HepG2 (cell line): ENCODE results near the gene APBA1. TPM values are rescaled to one million over a fixed set of nuclear protein-coding genes. Genes with fewer than 3 reads are reported as not detected.

ENCODE experiments used
- ARID3A ChIP-seq: IDR thresholded peaks from 2 replicates; pipeline ENCODE4 v1.6.1; 2012; ENCODE audit warnings: low read depth, low read length, improper control_type of control experiment
- ARNTL ChIP-seq: sonication (generic); formaldehyde crosslinking; IDR thresholded peaks from 2 replicates; pipeline ENCODE4 v1.4.0; 2020; ENCODE audit warnings: mild to moderate bottlenecking, missing genetic modification reagents
- ATF1 ChIP-seq: IDR thresholded peaks from 2 replicates; pipeline ENCODE4 v1.6.1; 2016; ENCODE audit warnings: mild to moderate bottlenecking, control low read depth
- ATF3 ChIP-seq: sonication (generic); formaldehyde crosslinking; IDR thresholded peaks from 2 replicates; pipeline ENCODE4 v1.4.0; 2020; ENCODE audit warnings: missing genetic modification reagents
- BATF2 ChIP-seq: sonication (generic); formaldehyde crosslinking; IDR thresholded peaks from 2 replicates; pipeline ENCODE4 v1.8.0; 2022; ENCODE audit warnings: mild to moderate bottlenecking, missing genetic modification reagents, moderate library complexity
- CREB1 ChIP-seq, 2 experiments: fragments of 450-650 bp in 1 of 2; IDR thresholded peaks; 2 replicates each; pipeline ENCODE4 v1.6.1; 2016 to 2017; ENCODE audit warnings: control low read depth in 1 of 2, mild to moderate bottlenecking in 1 of 2, missing compliant biosample characterization in 1 of 2, missing genetic modification characterization in 1 of 2
- DRAP1 ChIP-seq: IDR thresholded peaks from 2 replicates; pipeline ENCODE4 v1.6.1; 2016; ENCODE audit warnings: missing genetic modification reagents, missing compliant biosample characterization
- GRHL1 ChIP-seq: sonication (generic); formaldehyde crosslinking; conservative IDR thresholded peaks from 2 replicates; pipeline ENCODE4 v1.8.0; 2022; ENCODE audit warnings: missing genetic modification reagents
- MAZ ChIP-seq, 2 experiments: sonication (generic) in 1 of 2; formaldehyde crosslinking in 1 of 2; IDR thresholded peaks; 2 replicates each; pipeline versions ENCODE4 v1.5.0 to v1.6.1; 2012 to 2020; ENCODE audit warnings: low read depth in 2 of 2, mild to moderate bottlenecking in 2 of 2, borderline replicate concordance in 1 of 2, improper control_type of control experiment in 1 of 2, low read length in 1 of 2, missing genetic modification reagents in 1 of 2, moderate library complexity in 1 of 2
- MED1 ChIP-seq: sonication (generic); formaldehyde crosslinking; IDR thresholded peaks from 2 replicates; pipeline ENCODE4 v1.4.0; 2020; ENCODE audit warnings: missing genetic modification reagents
- NR2F2 ChIP-seq: IDR thresholded peaks from 2 replicates; pipeline ENCODE4 v1.6.1; 2012; ENCODE audit warnings: low read depth, inconsistent platforms, borderline replicate concordance
- RFXANK ChIP-seq: IDR thresholded peaks from 2 replicates; pipeline ENCODE4 v1.6.1; 2016
- SMYD3 ChIP-seq: sonication (generic); formaldehyde crosslinking; IDR thresholded peaks from 2 replicates; pipeline ENCODE4 v1.8.1; 2023; ENCODE audit warnings: mild to moderate bottlenecking, missing genetic modification reagents
- SNAI1 ChIP-seq: sonication (generic); formaldehyde crosslinking; IDR thresholded peaks from 2 replicates; pipeline ENCODE4 v1.5.0; 2020; ENCODE audit warnings: mild to moderate bottlenecking, missing genetic modification reagents, borderline replicate concordance
- SYNCRIP ChIP-seq: fragments of 200-400 bp; formaldehyde crosslinking; IDR thresholded peaks from 2 replicates; pipeline ENCODE4 v1.6.1; 2018; ENCODE audit warnings: mild to moderate bottlenecking, low read depth, low read length; ENCODE audit not compliant: insufficient read depth
- TEAD3 ChIP-seq: optimal IDR thresholded peaks from 2 replicates; pipeline ENCODE3; 2016; ENCODE audit warnings: borderline replicate concordance
- TOE1 ChIP-seq: sonication (generic); formaldehyde crosslinking; IDR thresholded peaks from 2 replicates; pipeline ENCODE4 v1.4.0; 2020; ENCODE audit warnings: mild to moderate bottlenecking, missing genetic modification reagents
- ZFP91 ChIP-seq: sonication (generic); formaldehyde crosslinking; IDR thresholded peaks from 2 replicates; pipeline ENCODE4 v1.9.0; 2022; ENCODE audit warnings: missing genetic modification reagents, mild to moderate bottlenecking, borderline replicate concordance
- ZNF225 ChIP-seq: sonication (generic); formaldehyde crosslinking; IDR thresholded peaks from 2 replicates; pipeline ENCODE4 v1.4.0; 2020; ENCODE audit warnings: mild to moderate bottlenecking, missing genetic modification reagents
- ZNF333 ChIP-seq: sonication (generic); formaldehyde crosslinking; IDR thresholded peaks from 2 replicates; pipeline ENCODE4 v1.4.0; 2020; ENCODE audit warnings: mild to moderate bottlenecking, missing genetic modification reagents, borderline replicate concordance
- ZNF33B ChIP-seq: sonication (generic); formaldehyde crosslinking; IDR thresholded peaks from 2 replicates; pipeline ENCODE4 v1.5.1; 2020; ENCODE audit warnings: mild to moderate bottlenecking, missing genetic modification reagents
- ZNF383 ChIP-seq: sonication (generic); formaldehyde crosslinking; IDR thresholded peaks from 2 replicates; pipeline ENCODE4 v1.4.0; 2020; ENCODE audit warnings: missing genetic modification reagents, mild to moderate bottlenecking, borderline replicate concordance
- ZNF589 ChIP-seq: sonication (generic); formaldehyde crosslinking; conservative IDR thresholded peaks from 2 replicates; pipeline ENCODE4 v1.8.0; 2022; ENCODE audit warnings: mild to moderate bottlenecking, moderate library complexity, missing genetic modification reagents
- polyA plus RNA-seq, 8 experiments: library from polyadenylated mRNA; depleted of rRNA in 3 of 8; stranded (reverse) in 7 of 8; unstranded in 1 of 8; fragments of >200 nt; fragmentation: Illumina TruSeq in 4 of 8; extraction: Trizol in 4 of 8; gene quantifications; 2 replicates each; pipeline versions ENCODE4 v1.2.1 to v1.2.3, GENCODE V29; 2011 to 2016; ENCODE audit warnings: low read depth in 4 of 8, missing spikeins in 1 of 8, mixed read lengths in 1 of 8; ENCODE audit not compliant: insufficient read depth in 1 of 8
- total RNA-seq, 5 experiments: library from RNA; depleted of rRNA; stranded (reverse); fragments of >200 nt; fragmentation: Illumina TruSeq; extraction: Trizol; gene quantifications; 2 replicates each; pipeline ENCODE4 v1.2.3, GENCODE V29; 2016; ENCODE audit warnings: low read depth in 1 of 5

The APBA1 gene
- total and polyA plus RNA-seq, 2 of the 13 experiments (the other 11 are each of a cell fraction or from before 2014, with no cell fraction given), result 0.15 TPM; not detected in 1

- TF ChIP-seq SNAI1 (CRISPR knock-in tag) (no peak), BATF2 (CRISPR knock-in tag) (no peak), ATF3 (no peak), DRAP1 (no peak), TOE1 (CRISPR knock-in tag) (no peak), ZFP91 (CRISPR knock-in tag) (no peak), ZNF33B (CRISPR knock-in tag) (no peak), GRHL1 (CRISPR knock-in tag) (no peak), ARNTL (CRISPR knock-in tag) (no peak), ARID3A (peak; percentile 26; the same call in 1 of the 2 replicates), ZNF589 (no peak), ZNF383 (CRISPR knock-in tag) (no peak), ZNF333 (no peak), RFXANK (CRISPR knock-in tag) (no peak), ATF1 (CRISPR knock-in tag) (no peak), TEAD3 (CRISPR knock-in tag) (peak; percentile 33), SYNCRIP (no peak), MAZ (IDR thresholded peaks at IDR 0.05; ENCODE audit: borderline replicate concordance, low read depth, low read length) (no peak), MAZ (CRISPR knock-in tag; IDR thresholded peaks at IDR 0.05; ENCODE audit: low read depth) (no peak), MED1 (CRISPR knock-in tag) (peak; percentile 46; the same call in 1 of the 2 replicates), NR2F2 (no peak), SMYD3 (no peak), CREB1 (IDR thresholded peaks at IDR 0.05) (no peak), CREB1 (CRISPR knock-in tag; IDR thresholded peaks at IDR 0.05) (peak; percentile 55), ZNF225 (CRISPR knock-in tag) (no peak)
Observed at GRCh38 chr9:69519470-69520240, 152.5 kb downstream of the APBA1 start (continued).
